ENCODE data around the gene FGD6.

The FGD6 gene

DNA sequence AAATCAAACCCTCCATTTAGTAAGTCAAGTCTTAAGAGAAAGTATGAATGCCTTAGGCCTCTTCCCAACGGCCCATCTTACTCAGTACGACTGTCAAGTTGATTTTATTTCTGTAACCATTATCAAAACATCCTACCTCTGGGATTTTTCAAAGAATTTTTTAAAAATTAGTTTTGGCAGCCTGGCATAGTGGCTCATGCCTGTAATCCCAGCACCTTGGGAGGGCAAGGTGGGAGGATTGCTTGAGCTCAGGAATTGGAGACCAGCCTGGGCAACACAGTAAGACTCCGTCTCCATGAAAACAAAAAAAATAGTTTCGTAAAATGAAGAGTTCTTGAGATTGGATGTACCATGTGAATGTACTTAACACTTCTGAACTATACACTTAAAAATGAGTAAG is 4.1 kb downstream of the FGD6 start:
- no peak for DNase-seq (ENCODE audit: low read depth, low spot score)
- H3K4me3 ChIP-seq (ENCODE audit: low read depth, low read length), result no peak overlapping the region
- CTCF ChIA-PET, result interaction anchor here (1.2 to 1.8 kb wide), 2 partner anchors 98 to 140 kb away, joined by 3 to 5 read pairs; partner anchors contain the start of gene NR2C1
- POLR2A ChIA-PET, result interaction anchor here (1.0 kb wide), 1 partner anchor 140 kb away, joined by 3 read pairs; the partner anchor contains the start of gene NR2C1
- TF ChIP-seq, protein P1, sequence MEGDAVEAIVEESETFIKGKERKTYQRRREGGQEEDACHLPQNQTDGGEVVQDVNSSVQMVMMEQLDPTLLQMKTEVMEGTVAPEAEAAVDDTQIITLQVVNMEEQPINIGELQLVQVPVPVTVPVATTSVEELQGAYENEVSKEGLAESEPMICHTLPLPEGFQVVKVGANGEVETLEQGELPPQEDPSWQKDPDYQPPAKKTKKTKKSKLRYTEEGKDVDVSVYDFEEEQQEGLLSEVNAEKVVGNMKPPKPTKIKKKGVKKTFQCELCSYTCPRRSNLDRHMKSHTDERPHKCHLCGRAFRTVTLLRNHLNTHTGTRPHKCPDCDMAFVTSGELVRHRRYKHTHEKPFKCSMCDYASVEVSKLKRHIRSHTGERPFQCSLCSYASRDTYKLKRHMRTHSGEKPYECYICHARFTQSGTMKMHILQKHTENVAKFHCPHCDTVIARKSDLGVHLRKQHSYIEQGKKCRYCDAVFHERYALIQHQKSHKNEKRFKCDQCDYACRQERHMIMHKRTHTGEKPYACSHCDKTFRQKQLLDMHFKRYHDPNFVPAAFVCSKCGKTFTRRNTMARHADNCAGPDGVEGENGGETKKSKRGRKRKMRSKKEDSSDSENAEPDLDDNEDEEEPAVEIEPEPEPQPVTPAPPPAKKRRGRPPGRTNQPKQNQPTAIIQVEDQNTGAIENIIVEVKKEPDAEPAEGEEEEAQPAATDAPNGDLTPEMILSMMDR (IDR thresholded peaks at IDR 0.05; ENCODE audit: insufficient read depth, low read length, missing control alignments), result no peak

DNA sequence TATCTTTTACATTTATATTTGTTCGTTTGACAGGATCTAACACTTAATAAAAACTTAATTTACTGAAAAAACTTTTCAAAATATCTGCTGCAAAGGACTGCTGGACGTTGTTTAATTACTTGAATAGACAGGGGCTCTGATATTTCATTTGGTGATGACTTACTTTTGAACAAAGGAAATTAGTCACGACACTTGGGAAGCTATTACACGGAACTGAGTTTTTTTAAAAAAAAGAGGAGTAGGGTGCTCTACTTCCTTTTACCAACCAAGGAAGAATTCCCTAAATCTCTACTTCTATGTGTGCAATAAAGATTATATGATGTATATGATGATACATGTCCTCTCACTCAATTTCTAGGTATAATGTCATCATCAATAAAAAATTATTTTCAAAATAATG is 4.7 kb downstream of the FGD6 start:
- TF ChIP-seq, protein P1 (IDR thresholded peaks at IDR 0.05; ENCODE audit: insufficient read depth, low read length, missing control alignments), result no peak
- DNase-seq (ENCODE audit: low read depth, low spot score), result no peak
- POLR2A ChIA-PET, result interaction anchor here (1.0 kb wide), 1 partner anchor 139 kb away, joined by 3 read pairs; the partner anchor contains the start of gene NR2C1
- CTCF ChIA-PET, result interaction anchor here (1.2 to 1.8 kb wide), 2 partner anchors 97 to 139 kb away, joined by 3 to 5 read pairs; partner anchors contain the start of gene NR2C1
- no peak overlapping the region for H3K4me3 ChIP-seq (ENCODE audit: low read depth, low read length)

DNA sequence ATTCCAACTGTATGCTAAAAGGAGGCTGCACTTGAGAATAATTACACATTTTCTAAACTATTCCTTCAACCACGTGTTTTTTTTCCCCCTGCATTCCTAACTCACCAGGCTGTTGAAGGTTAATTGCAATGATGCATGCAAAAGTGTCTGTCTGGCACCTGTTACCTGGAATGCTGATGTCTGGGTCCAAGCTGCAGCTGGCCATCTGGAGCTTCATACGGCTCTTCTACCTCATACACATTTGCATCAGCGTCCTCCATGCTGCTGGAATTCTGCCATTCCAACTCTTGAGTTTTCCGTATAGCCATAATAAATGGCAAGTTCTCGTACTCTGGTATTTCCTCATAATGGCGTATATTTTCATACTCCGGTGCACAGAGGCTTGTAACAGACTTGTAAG is 8.6 kb downstream of the FGD6 start:
- H3K4me3 ChIP-seq (ENCODE audit: low read depth, low read length), result no peak overlapping the region
- TF ChIP-seq, protein P1 (IDR thresholded peaks at IDR 0.05; ENCODE audit: insufficient read depth, low read length, missing control alignments), result no peak
- ChIA-PET CTCF (interaction anchor here (0.8 to 4.8 kb wide), 2 partner anchors 8 to 9 kb away, joined by 3 to 34 read pairs; partner anchors contain the start of genes FGD6 and VEZT), POLR2A (no interaction called here)
- no peak for DNase-seq (ENCODE audit: low read depth, low spot score)

DNA sequence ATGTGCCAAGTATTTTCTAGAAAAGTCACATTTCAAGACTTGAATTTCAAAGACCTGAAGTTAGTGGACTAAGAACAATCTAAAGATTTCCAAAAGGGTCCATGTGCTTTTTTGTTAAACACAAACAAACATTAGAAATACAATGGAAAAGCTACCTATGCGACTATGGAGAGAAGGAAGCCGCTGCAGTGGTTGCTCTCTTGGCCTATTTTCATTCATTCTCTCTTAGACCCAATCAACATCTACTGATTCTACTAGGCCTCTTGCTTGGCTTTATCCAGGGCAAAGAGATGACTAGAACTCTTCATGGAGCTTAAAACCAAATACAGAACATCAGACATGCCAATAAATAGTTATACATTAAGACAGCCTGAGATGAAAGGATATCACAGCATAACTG is 9.9 kb downstream of the FGD6 start:
- ChIA-PET POLR2A (no interaction called here), CTCF (interaction anchor here (4.8 kb wide), 1 partner anchor 9 kb away, joined by 34 read pairs; the partner anchor contains the start of genes FGD6 and VEZT)
- TF ChIP-seq, protein P1 (IDR thresholded peaks at IDR 0.05; ENCODE audit: insufficient read depth, low read length, missing control alignments), result no peak
- H3K4me3 ChIP-seq (ENCODE audit: low read depth, low read length), result no peak overlapping the region
- no peak for DNase-seq (ENCODE audit: low read depth, low spot score)

DNA sequence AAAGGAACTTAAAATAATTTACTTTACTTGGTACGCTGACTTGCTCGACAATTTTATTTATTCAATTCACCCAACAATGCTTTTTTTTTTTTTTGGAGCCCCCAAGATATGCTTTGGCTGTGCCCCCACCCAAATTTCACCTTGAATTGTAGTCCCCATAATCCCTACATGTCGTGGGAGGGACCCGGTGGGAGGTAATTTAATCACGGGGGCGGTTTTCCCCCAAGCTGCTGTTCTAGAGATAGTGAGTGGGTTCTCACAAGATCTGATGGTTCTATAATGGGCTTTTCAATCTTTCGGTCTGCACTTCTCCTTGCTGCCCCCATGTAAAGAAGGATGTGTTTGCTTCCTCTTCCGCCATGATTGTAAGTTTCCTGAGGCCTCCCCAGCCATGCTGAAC is 10.4 kb downstream of the FGD6 start:
- TF ChIP-seq, protein P1 (IDR thresholded peaks at IDR 0.05; ENCODE audit: insufficient read depth, low read length, missing control alignments), result no peak
- ChIA-PET POLR2A (no interaction called here), CTCF (interaction anchor here (4.8 kb wide), 1 partner anchor 9 kb away, joined by 34 read pairs; the partner anchor contains the start of genes FGD6 and VEZT)
- DNase-seq (ENCODE audit: low read depth, low spot score), result no peak
- no peak overlapping the region for H3K4me3 ChIP-seq (ENCODE audit: low read depth, low read length)

DNA sequence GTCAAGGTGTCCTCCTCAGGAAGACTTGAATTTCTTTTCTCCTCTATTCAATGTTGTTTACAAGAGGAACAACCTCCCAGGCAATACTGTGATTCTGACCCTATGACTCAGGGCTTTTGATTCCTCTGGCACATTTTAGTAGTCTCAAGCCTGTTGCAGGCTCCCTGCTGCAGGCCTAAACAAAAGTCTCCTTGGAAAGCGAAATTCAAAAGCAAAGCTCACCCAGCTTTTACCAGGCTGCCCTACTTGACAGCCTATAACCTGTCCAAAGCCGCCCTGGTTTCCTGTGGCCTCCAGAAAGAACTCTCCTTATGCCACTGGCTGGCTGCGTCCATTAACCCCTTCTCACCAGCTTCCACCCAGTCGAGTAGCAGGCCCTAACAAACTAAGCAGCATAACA is 11.6 kb downstream of the FGD6 start:
- ChIA-PET POLR2A (interaction anchor here (0.7 kb wide), 1 partner anchor 42 kb away, joined by 3 read pairs; no protein-coding TSS in a partner anchor), CTCF (interaction anchor here (0.9 to 4.8 kb wide), 3 partner anchors 11 to 88 kb away, joined by 4 to 34 read pairs (median 7); partner anchors contain the start of genes FGD6 and VEZT)
- H3K4me3 ChIP-seq (ENCODE audit: low read depth, low read length), result no peak overlapping the region
- TF ChIP-seq, protein P1 (IDR thresholded peaks at IDR 0.05; ENCODE audit: insufficient read depth, low read length, missing control alignments), result no peak
- DNase-seq (ENCODE audit: low read depth, low spot score), result peak; percentile 46
